Liver (tissue), 9 donors: ENCODE data around the gene EVI2A. TPM values are rescaled to one million over a fixed set of nuclear protein-coding genes. Genes with fewer than 3 reads are reported as not detected.

Experiments
- DNase-seq: peaks from one replicate; pipeline ENCODE4 v3.0.0-alpha.2; 2017; ENCODE audit warnings: low spot score
- H3K27ac ChIP-seq, 2 donors: one replicate each; pipeline ENCODE4 v1.7.0; 2013; ENCODE audit warnings: inconsistent platforms in 2 of 2, low read length in 2 of 2, control low read depth in 1 of 2, low read depth in 1 of 2, mild to moderate bottlenecking in 1 of 2
- H3K27me3 ChIP-seq, 4 donors: one replicate each; pipeline versions ENCODE4 v1.6.1 to v1.7.0; 2013; ENCODE audit warnings: low read length in 3 of 4, inconsistent platforms in 1 of 4, mild to moderate bottlenecking in 1 of 4, moderate library complexity in 1 of 4; ENCODE audit not compliant: control insufficient read depth in 4 of 4, insufficient read depth in 4 of 4
- H3K36me3 ChIP-seq, 4 donors: one replicate each; pipeline versions ENCODE4 v1.6.1 to v1.7.0; 2013; ENCODE audit warnings: low read length in 3 of 4, mild to moderate bottlenecking in 3 of 4, low read depth in 1 of 4, moderate library complexity in 1 of 4; ENCODE audit not compliant: control insufficient read depth in 4 of 4, insufficient read depth in 3 of 4
- H3K4me1 ChIP-seq, 4 donors: one replicate each; pipeline versions ENCODE4 v1.6.1 to v1.7.0; 2013; ENCODE audit warnings: low read length in 3 of 4, mild to moderate bottlenecking in 3 of 4, moderate library complexity in 1 of 4; ENCODE audit not compliant: control insufficient read depth in 4 of 4, insufficient read depth in 4 of 4
- H3K4me3 ChIP-seq, 3 donors: one replicate each; pipeline versions ENCODE4 v1.6.1 to v1.7.0; 2013; ENCODE audit warnings: low read length in 3 of 3, control low read depth in 1 of 3, low read depth in 1 of 3, mild to moderate bottlenecking in 1 of 3
- H3K9ac ChIP-seq, 2 donors: one replicate each; pipeline ENCODE4 v1.7.0; 2013; ENCODE audit warnings: low read length in 2 of 2, mild to moderate bottlenecking in 2 of 2, moderate library complexity in 2 of 2, control low read depth in 1 of 2, low read depth in 1 of 2
- H3K9me3 ChIP-seq, 4 donors: one replicate each; pipeline versions ENCODE4 v1.6.1 to v1.7.0; 2013; ENCODE audit warnings: low read length in 3 of 4; ENCODE audit not compliant: control insufficient read depth in 4 of 4
- FOXA1 ChIP-seq: IDR thresholded peaks from 2 replicates; pipeline ENCODE4 v1.6.1; 2016; ENCODE audit warnings: antibody characterized with exemption
- FOXA2 ChIP-seq: IDR thresholded peaks from 2 replicates; pipeline ENCODE4 v1.6.1; 2016; ENCODE audit warnings: antibody characterized with exemption
- GABPA ChIP-seq, 2 donors: IDR thresholded peaks in 1 of 2; conservative IDR thresholded peaks in 1 of 2; 2 replicates each; pipeline ENCODE4 v1.6.1; 2016; ENCODE audit warnings: antibody characterized with exemption in 2 of 2, mild to moderate bottlenecking in 1 of 2, moderate library complexity in 1 of 2
- HNF4A ChIP-seq, 2 donors: conservative IDR thresholded peaks; 2 replicates each; pipeline ENCODE4 v1.6.1; 2016; ENCODE audit warnings: antibody characterized with exemption in 2 of 2, mild to moderate bottlenecking in 2 of 2
- HNF4G ChIP-seq: IDR thresholded peaks from 2 replicates; pipeline ENCODE4 v1.6.1; 2016; ENCODE audit warnings: antibody characterized with exemption
- NR2F2 ChIP-seq: IDR thresholded peaks from 2 replicates; pipeline ENCODE4 v1.6.1; 2016; ENCODE audit warnings: antibody characterized with exemption
- RAD21 ChIP-seq, 2 donors: IDR thresholded peaks; 2 replicates each; pipeline ENCODE4 v1.6.1; 2016; ENCODE audit warnings: antibody characterized with exemption in 2 of 2, mild to moderate bottlenecking in 2 of 2
- RXRA ChIP-seq, 2 donors: IDR thresholded peaks; 2 replicates each; pipeline ENCODE4 v1.6.1; 2017 to 2018; ENCODE audit warnings: antibody characterized with exemption in 2 of 2, mild to moderate bottlenecking in 1 of 2
- TAF1 ChIP-seq: conservative IDR thresholded peaks from 2 replicates; pipeline ENCODE4 v1.6.1; 2016; ENCODE audit warnings: antibody characterized with exemption, mild to moderate bottlenecking
- YY1 ChIP-seq: IDR thresholded peaks from 2 replicates; pipeline ENCODE4 v1.6.1; 2016; ENCODE audit warnings: antibody characterized with exemption, mild to moderate bottlenecking
- WGBS: extraction: QIAGEN DNeasy Blood & Tissue Kit; methylation state at CpG from one replicate; pipeline ENCODE4 v1.1.7; 2013; 5-methylcytosine and 5-hydroxymethylcytosine counted together
- polyA plus RNA-seq, 2 donors: library from polyadenylated mRNA; stranded (reverse) in 1 of 2; unstranded in 1 of 2; fragments of 200-250 nt in 1 of 2; fragments of >200 nt in 1 of 2; fragmentation: Nextera tagmentation in 1 of 2; extraction: Ambion mirVana in 1 of 2; gene quantifications; one replicate each; pipeline versions ENCODE4 v1.2.1 to v1.2.3, GENCODE V29; 2013 to 2015
- total RNA-seq, 2 donors: library from RNA; depleted of rRNA; stranded (reverse); fragments of >200 nt; gene quantifications; one replicate each; pipeline ENCODE4 v1.2.3, GENCODE V29; 2014
- TF ChIP-seq, protein P1 (sequence below): IDR thresholded peaks from 2 replicates; pipeline ENCODE4 v1.6.1; 2016; ENCODE audit warnings: antibody characterized with exemption
- TF ChIP-seq, protein P2 (sequence below): IDR thresholded peaks from 2 replicates; pipeline ENCODE4 v1.6.1; 2016; ENCODE audit warnings: antibody characterized with exemption
- TF ChIP-seq, protein P3 (sequence below): IDR thresholded peaks from 2 replicates; pipeline ENCODE4 v1.6.1; 2016; ENCODE audit warnings: antibody characterized with exemption, mild to moderate bottlenecking
- donor health status: healthy.
- donor health status: healthy.
- donor health status: healthy.
- donor health status: healthy.
- donor health status: healthy.

The EVI2A gene
- total and polyA plus RNA-seq, 4 donors: 1.1 to 2.8 (median 2.0) TPM

DNA sequence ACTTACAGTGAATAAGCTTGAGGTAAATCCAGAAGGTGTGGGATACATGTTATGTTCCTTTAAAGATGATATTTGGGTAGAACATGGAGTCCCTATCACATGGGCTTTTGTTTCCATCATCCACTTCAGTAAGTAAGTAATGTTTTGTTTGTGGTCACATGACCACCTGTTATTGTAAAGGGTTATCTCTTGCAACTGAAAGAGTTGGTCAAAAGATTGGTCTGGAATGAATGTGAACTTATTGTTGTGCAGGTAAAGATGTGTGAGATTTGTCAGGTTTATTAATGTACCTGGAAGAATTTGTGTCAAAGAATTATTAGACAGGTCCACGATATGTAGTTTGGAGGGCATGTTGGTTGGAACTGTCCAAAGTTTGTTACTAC, 25.9 kb downstream of the EVI2A start:
- no peak for DNase-seq
- H3K27me3 ChIP-seq: no peaks in the 10 kb centered on the region
- WGBS: 100% methylated on average over 1 of the region's 1 CpG
- H3K36me3 ChIP-seq: peaks cover 0 to 4% (median 2%) of the 10 kb centered on the region in 4 donors
- no peak overlapping the region for H3K9ac ChIP-seq
- H3K4me3 ChIP-seq: no peak overlapping the region
- TF ChIP-seq GABPA (IDR thresholded peaks at IDR 0.05 in 1 of 2, conservative IDR thresholded peaks at IDR 0.05 in 1 of 2) (no peak), RAD21 (IDR thresholded peaks at IDR 0.05) (no peak)
- no peaks in the 10 kb centered on the region for H3K9me3 ChIP-seq
- no peak overlapping the region for H3K27ac ChIP-seq
- no peaks in the 10 kb centered on the region for H3K4me1 ChIP-seq

DNA sequence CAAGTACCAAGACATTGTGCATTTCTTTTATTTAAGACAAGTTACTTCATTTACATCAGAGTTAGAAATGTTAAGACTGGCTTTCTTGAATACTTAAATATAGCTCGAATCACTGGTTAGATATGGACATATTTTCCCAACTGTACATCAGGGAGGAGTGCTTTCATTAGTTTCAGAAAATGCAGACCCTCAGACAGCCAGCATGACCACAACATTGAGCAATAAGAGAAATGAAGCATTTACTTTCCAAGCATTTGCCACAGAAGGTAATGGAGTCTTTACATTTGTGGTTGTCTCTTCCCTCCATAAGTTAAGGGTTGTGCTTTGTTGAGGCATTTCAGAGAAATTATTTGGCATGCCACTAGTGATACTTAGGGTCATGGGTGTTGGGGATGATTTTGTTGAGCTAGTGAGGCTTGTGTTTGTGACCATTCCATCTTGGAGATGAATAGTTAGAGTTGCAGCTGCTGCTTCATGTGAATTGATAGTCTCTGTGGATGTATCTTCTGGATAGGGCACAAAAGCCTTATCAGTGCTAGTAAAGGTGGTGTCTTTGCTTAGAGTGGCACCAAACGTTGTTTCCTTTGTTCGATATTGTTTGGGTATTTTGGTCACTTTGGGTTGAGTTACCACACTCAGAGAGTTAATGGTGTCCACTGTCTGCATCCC, 26.5 kb downstream of the EVI2A start:
- no peak for TF ChIP-seq YY1
- no peak for TF ChIP-seq NR2F2
- no peak for TF ChIP-seq RAD21 (IDR thresholded peaks at IDR 0.05)
- TF ChIP-seq FOXA1: no peak
- TF ChIP-seq GABPA (IDR thresholded peaks at IDR 0.05 in 1 of 2, conservative IDR thresholded peaks at IDR 0.05 in 1 of 2): no peak
- no peak for TF ChIP-seq TAF1
- Histone ChIP-seq H3K27me3 (no peaks in the 10 kb centered on the region), H3K27ac (no peak overlapping the region), H3K9me3 (no peaks in the 10 kb centered on the region), H3K4me1 (no peaks in the 10 kb centered on the region), H3K36me3 (peaks cover 0 to 4% (median 2%) of the 10 kb centered on the region in 4 donors), H3K9ac (no peak overlapping the region), H3K4me3 (no peak overlapping the region)
- DNase-seq: no peak
- 87% methylated on average over 3 of the region's 3 CpGs for WGBS

DNA sequence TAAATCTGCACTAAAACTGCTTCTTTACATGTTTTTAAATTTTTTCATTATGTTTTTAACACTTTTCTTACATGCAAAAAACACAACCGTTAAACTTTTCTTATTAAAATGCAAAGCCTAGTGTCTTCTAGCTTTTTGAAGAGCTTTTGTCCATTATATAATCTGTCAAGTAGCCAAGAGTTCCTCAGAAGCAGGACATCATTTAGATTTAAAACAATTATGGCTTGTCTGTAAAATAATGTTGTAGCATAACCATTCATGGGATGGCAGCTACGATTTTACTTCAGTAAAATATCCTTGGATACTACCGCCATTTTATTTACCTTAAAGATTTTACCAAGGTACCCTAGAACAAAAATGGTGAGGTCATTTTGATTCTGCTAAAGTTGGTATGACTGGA, 27.2 kb downstream of the EVI2A start:
- DNase-seq: no peak
- 97% methylated on average over 3 of the region's 3 CpGs for WGBS
- H3K9me3 ChIP-seq: no peaks in the 10 kb centered on the region
- no peak overlapping the region for H3K27ac ChIP-seq
- no peaks in the 10 kb centered on the region for H3K4me1 ChIP-seq
- no peaks in the 10 kb centered on the region for H3K27me3 ChIP-seq
- TF ChIP-seq, protein P1, sequence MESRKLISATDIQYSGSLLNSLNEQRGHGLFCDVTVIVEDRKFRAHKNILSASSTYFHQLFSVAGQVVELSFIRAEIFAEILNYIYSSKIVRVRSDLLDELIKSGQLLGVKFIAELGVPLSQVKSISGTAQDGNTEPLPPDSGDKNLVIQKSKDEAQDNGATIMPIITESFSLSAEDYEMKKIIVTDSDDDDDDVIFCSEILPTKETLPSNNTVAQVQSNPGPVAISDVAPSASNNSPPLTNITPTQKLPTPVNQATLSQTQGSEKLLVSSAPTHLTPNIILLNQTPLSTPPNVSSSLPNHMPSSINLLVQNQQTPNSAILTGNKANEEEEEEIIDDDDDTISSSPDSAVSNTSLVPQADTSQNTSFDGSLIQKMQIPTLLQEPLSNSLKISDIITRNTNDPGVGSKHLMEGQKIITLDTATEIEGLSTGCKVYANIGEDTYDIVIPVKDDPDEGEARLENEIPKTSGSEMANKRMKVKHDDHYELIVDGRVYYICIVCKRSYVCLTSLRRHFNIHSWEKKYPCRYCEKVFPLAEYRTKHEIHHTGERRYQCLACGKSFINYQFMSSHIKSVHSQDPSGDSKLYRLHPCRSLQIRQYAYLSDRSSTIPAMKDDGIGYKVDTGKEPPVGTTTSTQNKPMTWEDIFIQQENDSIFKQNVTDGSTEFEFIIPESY: no peak
- TF ChIP-seq HNF4G (no peak), RAD21 (IDR thresholded peaks at IDR 0.05) (no peak), HNF4A (conservative IDR thresholded peaks at IDR 0.05) (no peak), YY1 (no peak), FOXA2 (no peak)
- TF ChIP-seq, protein P2, sequence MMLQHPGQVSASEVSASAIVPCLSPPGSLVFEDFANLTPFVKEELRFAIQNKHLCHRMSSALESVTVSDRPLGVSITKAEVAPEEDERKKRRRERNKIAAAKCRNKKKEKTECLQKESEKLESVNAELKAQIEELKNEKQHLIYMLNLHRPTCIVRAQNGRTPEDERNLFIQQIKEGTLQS: no peak
- peaks cover 0 to 4% (median 2%) of the 10 kb centered on the region in 4 donors for H3K36me3 ChIP-seq
- no peak overlapping the region for H3K9ac ChIP-seq
- H3K4me3 ChIP-seq: no peak overlapping the region

DNA sequence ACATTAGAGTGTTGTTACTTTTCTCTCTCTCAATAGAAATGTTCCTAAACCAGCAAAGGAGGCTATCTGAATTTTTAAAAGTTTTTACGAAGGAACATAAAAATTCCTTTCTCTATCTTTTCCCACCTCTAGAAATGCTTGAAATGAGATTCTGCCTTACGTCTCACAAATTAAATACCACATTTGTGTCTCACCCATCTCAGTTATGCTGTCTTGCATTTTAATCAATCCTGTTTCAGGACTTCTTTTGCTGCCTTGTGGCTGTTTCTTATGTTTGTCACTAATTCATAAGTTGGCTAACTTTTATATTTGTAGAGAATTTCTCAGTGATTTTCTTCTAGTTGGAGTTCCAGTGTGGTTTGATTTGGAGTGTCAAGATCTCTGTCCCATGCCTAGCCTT, 27.8 kb downstream of the EVI2A start:
- Histone ChIP-seq H3K9ac (no peak overlapping the region), H3K4me3 (no peak overlapping the region), H3K27me3 (no peaks in the 10 kb centered on the region), H3K4me1 (no peaks in the 10 kb centered on the region), H3K9me3 (no peaks in the 10 kb centered on the region), H3K36me3 (peaks cover 0 to 4% (median 2%) of the 10 kb centered on the region in 4 donors), H3K27ac (no peak overlapping the region)
- WGBS: 98% methylated on average over 2 of the region's 2 CpGs
- TF ChIP-seq, protein P3, sequence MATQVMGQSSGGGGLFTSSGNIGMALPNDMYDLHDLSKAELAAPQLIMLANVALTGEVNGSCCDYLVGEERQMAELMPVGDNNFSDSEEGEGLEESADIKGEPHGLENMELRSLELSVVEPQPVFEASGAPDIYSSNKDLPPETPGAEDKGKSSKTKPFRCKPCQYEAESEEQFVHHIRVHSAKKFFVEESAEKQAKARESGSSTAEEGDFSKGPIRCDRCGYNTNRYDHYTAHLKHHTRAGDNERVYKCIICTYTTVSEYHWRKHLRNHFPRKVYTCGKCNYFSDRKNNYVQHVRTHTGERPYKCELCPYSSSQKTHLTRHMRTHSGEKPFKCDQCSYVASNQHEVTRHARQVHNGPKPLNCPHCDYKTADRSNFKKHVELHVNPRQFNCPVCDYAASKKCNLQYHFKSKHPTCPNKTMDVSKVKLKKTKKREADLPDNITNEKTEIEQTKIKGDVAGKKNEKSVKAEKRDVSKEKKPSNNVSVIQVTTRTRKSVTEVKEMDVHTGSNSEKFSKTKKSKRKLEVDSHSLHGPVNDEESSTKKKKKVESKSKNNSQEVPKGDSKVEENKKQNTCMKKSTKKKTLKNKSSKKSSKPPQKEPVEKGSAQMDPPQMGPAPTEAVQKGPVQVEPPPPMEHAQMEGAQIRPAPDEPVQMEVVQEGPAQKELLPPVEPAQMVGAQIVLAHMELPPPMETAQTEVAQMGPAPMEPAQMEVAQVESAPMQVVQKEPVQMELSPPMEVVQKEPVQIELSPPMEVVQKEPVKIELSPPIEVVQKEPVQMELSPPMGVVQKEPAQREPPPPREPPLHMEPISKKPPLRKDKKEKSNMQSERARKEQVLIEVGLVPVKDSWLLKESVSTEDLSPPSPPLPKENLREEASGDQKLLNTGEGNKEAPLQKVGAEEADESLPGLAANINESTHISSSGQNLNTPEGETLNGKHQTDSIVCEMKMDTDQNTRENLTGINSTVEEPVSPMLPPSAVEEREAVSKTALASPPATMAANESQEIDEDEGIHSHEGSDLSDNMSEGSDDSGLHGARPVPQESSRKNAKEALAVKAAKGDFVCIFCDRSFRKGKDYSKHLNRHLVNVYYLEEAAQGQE: no peak
- TF ChIP-seq RXRA (IDR thresholded peaks at IDR 0.05): no peak
- no peak for DNase-seq
